DMS153 treated with DMSO at 0.1 percent for 48 hours (cell line): Measurements from ENCODE around the gene KIF20A.
"Not testable (repeated sequence)": the region's sequence is repeated elsewhere in the genome, so short reads cannot be mapped to it uniquely, and the experiment has no call there.

Source experiments
- DNase-seq: peaks from one replicate; lab custom pipeline; 2025; ENCODE audit not compliant: unreplicated experiment; lab: John Stamatoyannopoulos, UW

KIF20A gene

DNA sequence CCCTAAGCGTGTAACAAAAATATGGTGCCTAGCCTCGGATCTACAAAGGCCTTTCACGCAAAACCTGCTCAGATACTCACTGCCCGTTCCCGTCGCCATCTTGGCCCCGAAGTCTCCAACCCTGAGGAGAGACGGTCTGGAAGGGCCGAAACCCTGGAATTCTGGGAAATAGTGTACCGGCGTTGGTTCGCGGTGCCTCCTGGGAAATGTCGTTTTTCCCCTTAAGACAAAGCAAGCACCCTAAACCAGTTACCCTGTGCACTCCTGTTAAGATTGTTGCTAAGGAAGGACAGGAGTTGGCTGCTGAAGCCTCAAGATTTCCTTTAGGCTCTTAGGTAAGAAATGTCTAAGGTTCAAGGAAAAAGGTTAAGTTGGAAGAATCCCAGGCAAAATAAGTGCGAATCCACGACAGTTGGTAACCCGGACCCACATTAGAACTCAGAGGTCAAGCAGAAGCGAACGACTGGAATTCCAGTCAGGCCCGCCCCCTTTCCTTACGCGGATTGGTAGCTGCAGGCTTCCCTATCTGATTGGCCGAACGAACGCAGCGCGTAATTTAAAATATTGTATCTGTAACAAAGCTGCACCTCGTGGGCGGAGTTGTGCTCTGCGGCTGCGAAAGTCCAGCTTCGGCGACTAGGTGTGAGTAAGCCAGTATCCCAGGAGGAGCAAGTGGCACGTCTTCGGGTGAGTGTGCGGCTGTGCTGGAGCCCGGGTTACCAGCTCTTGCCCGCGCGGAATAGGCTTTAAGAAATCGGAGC lies at the start of gene KIF20A, which contains the start of gene BRD8:
Gene KIF20A, plus strand, starts transcription at position 597 of the 761 bp plus-strand sequence. CDS start 569 bp downstream, outside the sequence.
Gene BRD8, minus strand, starts transcription at position 115 of the 761 bp plus-strand sequence. Its CDS starts 16 bp downstream, at position 99.
- peak; percentile 84 for DNase-seq

- no peak for DNase-seq
These were observed 49.6 kb upstream of the KIF20A start for GRCh38 chr5:138129347-138129746.

DNA sequence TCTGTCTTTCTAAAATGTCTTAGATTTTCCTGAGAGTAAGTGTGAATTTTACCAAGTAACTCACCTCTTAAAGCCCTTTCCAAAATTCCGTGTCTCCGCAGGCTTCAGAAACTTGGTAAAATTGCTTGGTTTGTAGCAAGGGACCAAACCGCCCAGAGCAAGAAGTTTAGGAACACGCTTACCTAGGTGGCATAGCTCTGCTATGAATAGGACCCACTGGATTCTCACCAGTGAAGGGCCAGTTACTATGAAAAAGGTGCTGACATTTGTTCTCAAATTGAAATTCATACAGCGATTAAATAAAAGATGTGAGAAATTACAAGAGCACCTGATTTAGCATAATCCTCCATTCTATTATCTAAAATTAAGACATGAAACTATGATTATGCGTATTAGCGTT lies 46.4 kb upstream of the KIF20A start:
- DNase-seq = no peak

DNA sequence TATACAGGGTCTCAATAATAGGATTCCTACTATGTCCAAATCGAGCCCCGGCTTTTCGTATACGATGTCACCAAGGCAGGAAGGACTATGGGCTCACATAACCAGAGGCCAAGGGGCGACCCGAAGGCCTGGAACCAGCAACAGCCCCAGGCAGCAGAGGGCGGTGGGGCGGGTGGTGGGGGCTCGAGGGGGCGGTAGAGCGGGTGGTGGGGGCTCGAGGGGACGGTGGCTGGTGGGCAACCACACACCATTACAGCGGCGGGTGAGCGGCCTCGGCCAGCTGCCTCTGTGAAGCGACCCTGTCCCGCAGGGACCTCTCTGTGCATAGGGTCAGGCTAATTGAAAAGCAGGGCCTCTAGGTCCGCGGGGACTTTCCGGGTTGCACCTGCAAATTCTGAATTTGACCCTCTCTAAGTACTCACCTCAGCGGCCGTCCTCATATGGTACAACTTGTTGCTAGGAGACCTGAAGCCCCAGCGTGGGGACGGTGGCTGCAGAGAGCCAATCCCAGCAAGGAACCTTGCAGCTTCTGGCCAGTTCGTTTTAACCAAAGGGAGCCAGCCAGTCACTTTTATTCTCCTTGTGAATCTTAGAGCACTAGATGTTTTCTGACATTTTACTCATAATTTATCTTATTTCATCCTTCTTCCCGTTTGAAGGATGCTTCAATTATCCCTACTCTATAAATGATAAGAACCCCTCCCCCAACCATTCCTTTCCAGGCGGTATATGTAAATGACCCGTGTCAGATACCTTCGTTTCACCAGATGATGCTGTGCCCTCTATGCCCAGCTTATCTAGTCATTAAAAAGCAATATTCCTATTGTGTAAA lies 39.7 kb upstream of the KIF20A start, which contains the start of gene NME5:
Gene NME5, minus strand, starts transcription at position 480 of the 832 bp plus-strand sequence. CDS start 648 bp downstream, outside the sequence.
- peak; percentile 0 for DNase-seq

DNA sequence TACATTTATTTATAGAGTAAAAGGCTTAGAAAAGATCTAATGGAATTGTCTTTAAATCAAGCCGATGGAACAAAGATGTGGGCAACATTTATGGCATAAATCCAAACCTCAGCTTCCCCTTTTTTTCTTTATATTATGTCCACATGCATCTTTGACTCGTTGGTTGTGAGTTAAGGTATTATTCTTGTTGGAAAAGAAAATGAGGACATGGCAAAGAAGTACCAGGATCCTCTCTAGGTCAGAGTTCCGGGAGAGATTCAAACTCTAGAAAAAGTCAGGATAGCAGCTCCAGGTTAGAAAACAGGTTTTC lies 39.2 kb upstream of the KIF20A start:
- no peak for DNase-seq

DNA sequence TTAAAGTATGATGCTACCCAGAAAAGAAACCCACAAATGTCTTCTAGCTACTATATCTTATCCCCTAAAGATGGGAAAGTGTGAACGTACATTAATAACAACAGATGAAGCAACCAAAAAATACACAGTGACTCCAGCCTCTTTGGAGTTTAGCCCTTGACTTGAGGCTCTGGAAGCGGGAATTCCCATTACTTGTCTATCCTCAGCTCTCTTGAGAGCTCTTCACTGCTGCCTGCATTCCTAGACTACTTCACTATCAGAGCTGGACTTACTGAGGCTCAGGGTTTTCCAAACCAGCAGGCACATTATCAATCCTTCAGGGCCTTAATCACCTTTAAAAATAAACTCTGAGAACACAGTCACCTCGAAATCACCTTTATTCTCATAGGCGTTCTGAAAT lies 38.6 kb upstream of the KIF20A start:
- no peak for DNase-seq

DNA sequence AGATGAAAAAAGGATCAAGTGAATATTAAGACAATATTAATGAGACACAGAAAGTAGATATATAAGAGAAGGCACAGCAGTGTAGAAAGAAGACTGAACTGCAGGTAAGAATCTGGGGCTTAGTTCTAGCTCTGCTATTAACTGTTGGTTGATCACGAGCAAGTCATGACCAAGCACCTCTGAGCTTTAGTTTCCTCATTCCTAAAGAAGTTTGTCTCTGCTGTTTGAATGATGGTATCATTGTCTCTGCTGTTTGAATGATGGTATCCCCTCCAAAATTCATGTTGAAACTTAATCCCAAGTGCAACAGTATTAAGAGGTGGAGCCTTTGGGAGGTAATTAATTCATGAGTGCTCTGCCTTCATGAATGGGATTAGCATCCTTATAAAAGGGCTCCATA lies 37.2 kb upstream of the KIF20A start:
- DNase-seq = no peak

- not testable (repeated sequence) for DNase-seq
These were observed 35.3 kb upstream of the KIF20A start for GRCh38 chr5:138143578-138143977.

- DNase-seq = no peak
These were observed 30.1 kb upstream of the KIF20A start for GRCh38 chr5:138148811-138149210.

DNA sequence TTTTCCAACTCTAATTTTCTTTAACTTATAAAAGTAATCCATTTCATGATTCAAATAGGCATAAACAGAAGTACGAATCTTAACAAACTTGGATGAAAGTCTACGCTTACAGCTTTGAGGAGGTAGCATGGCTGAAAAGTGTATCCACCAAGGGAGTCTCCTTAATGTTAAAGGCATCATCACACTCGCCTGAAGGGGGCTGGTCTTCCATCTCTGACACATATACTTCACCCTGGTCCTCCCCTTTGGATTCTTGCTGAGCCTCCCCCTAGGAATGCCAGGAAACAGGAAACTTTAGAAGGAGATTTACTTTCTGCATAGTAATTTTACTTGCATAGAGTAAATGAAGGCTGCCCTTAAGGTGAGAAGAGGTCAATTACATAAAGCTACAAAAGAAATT lies 29.4 kb upstream of the KIF20A start:
- DNase-seq = no peak

DNA sequence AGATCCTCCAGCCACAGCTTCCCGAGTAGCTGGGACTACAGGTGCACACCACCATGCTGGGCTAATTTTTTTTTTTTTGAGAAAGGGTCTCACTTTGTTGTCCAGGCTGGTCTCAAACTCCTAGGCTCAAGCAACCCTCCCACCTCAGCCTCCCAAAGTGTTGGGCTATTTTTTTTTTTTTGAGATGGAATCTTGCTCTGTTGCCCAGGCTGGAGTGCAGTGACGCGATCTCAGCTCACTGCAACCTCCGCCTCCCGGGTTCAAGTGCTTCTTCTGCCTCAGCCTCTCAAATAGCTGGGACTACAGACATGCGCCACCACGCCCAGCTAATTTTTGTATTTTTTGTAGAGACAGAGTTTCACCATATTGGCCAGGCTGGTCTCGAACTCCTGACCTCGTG lies 22.9 kb upstream of the KIF20A start:
- not testable (repeated sequence) for DNase-seq

DNA sequence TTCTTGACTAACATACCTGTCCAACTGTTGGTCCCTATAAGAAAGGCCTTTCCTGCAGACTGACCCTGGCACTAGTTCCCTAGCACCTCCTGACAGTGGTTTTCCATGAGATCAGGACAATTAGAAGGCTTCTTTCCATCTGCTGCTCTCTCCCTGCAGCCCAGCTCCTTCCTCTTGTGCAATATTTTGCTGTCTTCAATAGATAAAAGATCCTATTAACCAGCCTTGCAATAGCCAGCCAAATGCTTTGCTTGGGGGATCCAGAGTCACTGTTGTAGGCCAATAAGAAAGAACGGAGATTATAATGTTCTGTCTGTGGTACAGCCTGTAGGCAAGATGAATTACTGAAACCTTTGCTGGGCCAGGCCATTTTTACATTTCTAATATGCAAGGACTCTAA lies 21.3 kb upstream of the KIF20A start:
- DNase-seq = no peak

- no peak for DNase-seq
These were observed 19.2 kb upstream of the KIF20A start for GRCh38 chr5:138159666-138160065.

DNA sequence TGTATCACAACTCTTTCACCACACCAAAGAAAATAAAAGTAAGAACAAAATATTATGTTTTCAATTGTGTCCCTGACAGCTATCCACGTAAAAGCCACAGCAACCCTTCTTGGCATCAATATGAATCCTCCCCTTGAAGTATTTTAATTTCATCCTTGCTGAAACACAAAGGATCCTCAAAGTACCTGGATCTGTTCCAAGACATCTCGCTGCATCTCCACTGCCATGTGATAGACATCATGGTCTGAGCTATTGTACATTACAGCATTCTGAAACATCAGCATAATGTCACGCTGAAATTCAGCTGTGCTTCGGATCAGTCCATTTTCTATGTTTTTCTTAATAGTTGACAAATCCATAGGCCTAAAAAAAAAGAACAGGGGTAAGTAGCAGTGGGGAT lies 18.2 kb upstream of the KIF20A start:
- DNase-seq = no peak

DNA sequence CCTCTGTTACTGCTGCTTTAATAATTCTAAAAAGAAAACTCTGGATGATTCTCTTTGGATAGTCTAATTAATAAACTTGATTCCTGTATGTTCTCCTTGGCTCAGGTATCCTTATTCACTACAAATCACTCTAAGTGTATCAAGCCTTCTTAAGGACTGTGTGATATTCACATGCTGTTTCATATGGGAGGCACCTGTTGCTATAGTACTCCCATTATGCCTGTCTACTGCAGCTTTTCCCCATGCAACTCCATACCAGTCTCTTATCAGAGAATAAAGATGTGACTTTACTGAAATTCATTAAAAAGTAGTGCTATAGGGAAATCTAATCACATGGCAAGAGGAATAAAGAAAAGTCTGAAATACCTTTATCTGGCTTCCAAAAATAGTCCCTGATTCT lies 15.2 kb upstream of the KIF20A start:
- no peak for DNase-seq

DNA sequence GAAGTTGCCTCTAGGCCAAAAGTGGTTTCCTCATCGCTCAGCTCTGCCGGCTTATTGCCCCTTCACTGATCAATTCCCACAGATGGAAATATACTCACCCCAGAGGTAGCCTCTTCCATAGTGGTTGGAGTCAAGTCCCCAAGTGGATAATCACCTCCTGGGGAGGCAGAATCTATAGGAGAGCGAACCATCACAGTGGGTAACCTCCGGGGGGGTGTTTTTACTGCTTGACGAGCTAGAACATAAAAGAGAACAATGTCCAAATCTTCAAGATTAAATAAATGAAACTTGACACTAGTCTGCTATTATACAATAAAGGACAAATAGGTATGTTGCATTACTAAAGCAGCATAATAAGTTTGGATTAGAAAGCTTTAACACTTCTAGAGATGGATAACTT lies 9.8 kb upstream of the KIF20A start:
- DNase-seq = no peak

DNA sequence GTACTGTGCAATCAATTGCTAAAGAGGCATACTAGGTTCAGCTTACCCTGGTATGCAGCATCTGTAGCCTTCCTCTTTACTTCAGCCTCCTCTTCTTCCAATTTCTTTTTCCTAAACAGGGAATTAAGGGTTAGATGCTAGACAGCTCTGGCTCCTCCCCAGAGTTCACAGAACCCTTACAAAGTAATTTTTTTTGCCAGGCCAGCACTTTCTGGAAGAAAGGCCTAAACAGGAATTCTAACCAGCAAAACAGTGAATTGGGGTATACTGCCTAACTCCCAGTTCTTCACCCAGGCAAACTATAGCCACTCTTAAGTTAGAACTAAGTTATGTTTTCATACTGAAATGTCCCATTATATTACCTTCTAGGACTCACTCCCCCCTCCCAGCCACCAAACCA lies 8.6 kb upstream of the KIF20A start:
- DNase-seq = no peak

DNA sequence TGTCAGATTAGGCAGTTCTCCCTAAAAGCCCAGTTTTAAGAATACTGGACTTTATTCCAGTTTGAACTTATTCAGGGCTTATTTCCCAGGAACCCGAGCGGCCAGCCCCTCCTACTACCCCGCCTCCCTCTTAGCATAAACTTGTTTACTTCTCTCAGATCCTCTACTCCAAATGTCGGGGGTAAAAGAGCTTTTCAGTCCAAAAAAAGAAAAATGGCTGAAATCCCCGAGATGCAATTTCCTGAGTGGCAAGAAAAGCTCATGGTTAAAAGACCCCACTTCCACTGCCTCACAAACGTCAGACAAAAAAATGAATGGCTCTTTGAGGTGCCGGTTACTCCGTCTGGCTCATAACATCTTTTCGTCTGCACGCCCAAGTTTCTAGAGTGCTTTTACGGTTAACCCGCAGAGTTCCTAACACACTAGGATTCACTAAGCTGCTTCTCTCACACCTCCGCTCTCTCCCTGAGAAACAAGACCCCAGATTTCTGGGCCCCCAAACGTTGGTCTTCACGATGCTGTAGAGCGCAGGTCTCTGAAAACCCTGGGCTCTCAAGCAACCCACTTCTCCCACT lies 884 bp upstream of the KIF20A start:
- no peak for DNase-seq

GRCh38 chr5:138179277-138179857 lies 455 bp downstream of the KIF20A start:
- DNase-seq = no peak

DNA sequence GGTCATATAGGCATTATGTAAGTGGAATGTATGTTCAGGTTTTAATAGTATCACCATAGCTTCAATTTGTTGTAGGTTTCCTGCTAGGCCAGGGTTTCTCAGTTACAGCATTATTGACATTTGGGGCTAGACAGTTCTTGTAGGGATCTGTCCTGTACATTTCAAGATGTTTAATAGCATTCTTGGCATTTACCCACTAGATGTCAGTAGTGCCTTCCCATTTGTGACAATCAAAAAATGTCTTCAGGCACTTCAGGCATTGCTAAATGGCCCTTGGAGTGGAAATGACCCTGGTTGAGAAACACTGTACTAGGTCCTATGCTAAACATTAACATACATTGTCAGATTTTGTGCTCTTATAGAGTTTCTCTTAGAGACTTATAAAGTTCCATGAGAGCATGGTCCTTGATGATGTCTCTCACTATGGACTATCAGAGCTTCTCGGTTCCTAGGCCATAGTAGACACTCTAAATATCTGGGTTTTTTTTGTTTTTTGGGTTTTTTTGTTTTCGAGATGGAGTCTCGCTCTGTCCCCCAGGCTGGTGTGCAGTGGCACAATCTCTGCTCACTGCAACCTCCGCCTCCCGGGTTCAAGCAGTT lies 1.4 kb downstream of the KIF20A start:
- DNase-seq = no peak

GRCh38 chr5:138180841-138181240 lies 1.9 kb downstream of the KIF20A start:
- DNase-seq = no peak
